Measurements from ENCODE around the gene SIGLEC12.
"Not testable (repeated sequence)": the region's sequence is repeated elsewhere in the genome, so short reads cannot be mapped to it uniquely, and the experiment has no call there.

Gene SIGLEC12

GRCh38 chr19:51521781-51522180 lies 20.2 kb upstream of the SIGLEC12 start:
- DNase-seq (ENCODE audit: low spot score), result no peak

GRCh38 chr19:51521357-51521756 lies 19.8 kb upstream of the SIGLEC12 start:
- no peak for DNase-seq (ENCODE audit: low spot score)

GRCh38 chr19:51520728-51521127 lies 19.1 kb upstream of the SIGLEC12 start:
- no peak for DNase-seq (ENCODE audit: low spot score)

- no peak for DNase-seq (ENCODE audit: low spot score)
These were observed 13.4 kb upstream of the SIGLEC12 start for GRCh38 chr19:51514866-51515481.

- no peak for DNase-seq (ENCODE audit: low spot score)
These were observed 12.4 kb upstream of the SIGLEC12 start for GRCh38 chr19:51513968-51514367.

GRCh38 chr19:51511353-51511752 lies 9.8 kb upstream of the SIGLEC12 start:
- DNase-seq (ENCODE audit: low spot score), result no peak

- DNase-seq (ENCODE audit: low spot score), result no peak
These were observed 8.4 kb upstream of the SIGLEC12 start for GRCh38 chr19:51509823-51510660.

- DNase-seq (ENCODE audit: low spot score), result no peak
These were observed 6.6 kb upstream of the SIGLEC12 start for GRCh38 chr19:51508059-51508733.

GRCh38 chr19:51507640-51508058 lies 6.0 kb upstream of the SIGLEC12 start:
- no peak for DNase-seq (ENCODE audit: low spot score)

- DNase-seq (ENCODE audit: low spot score), result no peak
These were observed 5.6 kb upstream of the SIGLEC12 start for GRCh38 chr19:51507192-51507591.

- DNase-seq (ENCODE audit: low spot score), result no peak
These were observed 4.3 kb upstream of the SIGLEC12 start for GRCh38 chr19:51505904-51506303.

- no peak for DNase-seq (ENCODE audit: low spot score)
These were observed 2.3 kb upstream of the SIGLEC12 start for GRCh38 chr19:51503896-51504295.

- DNase-seq (ENCODE audit: low spot score), result no peak
These were observed 1.8 kb upstream of the SIGLEC12 start for GRCh38 chr19:51503286-51503817.

- DNase-seq (ENCODE audit: low spot score), result not testable (repeated sequence)
These were observed 669 bp downstream of the SIGLEC12 start for GRCh38 chr19:51500931-51501330.

- no peak for DNase-seq (ENCODE audit: low spot score)
These were observed 3.9 kb downstream of the SIGLEC12 start for GRCh38 chr19:51497666-51498065.

- DNase-seq (ENCODE audit: low spot score), result no peak
These were observed 7.8 kb downstream of the SIGLEC12 start for GRCh38 chr19:51493776-51494175.

GRCh38 chr19:51491586-51491985 lies 10.0 kb downstream of the SIGLEC12 start:
- DNase-seq (ENCODE audit: low spot score), result no peak

GRCh38 chr19:51490676-51491075 lies 10.9 kb downstream of the SIGLEC12 start:
- DNase-seq (ENCODE audit: low spot score), result no peak

GRCh38 chr19:51489113-51489512 lies 12.5 kb downstream of the SIGLEC12 start:
- no peak for DNase-seq (ENCODE audit: low spot score)

GRCh38 chr19:51488491-51488890 lies 13.1 kb downstream of the SIGLEC12 start:
- DNase-seq (ENCODE audit: low spot score), result no peak

- DNase-seq (ENCODE audit: low spot score), result no peak
These were observed 15.5 kb downstream of the SIGLEC12 start for GRCh38 chr19:51485960-51486660.

- DNase-seq (ENCODE audit: low spot score), result peak; percentile 58
These were observed 21.0 kb downstream of the SIGLEC12 start for GRCh38 chr19:51480590-51480989.
